IMR-90 (cell line): ENCODE results near the gene UBR4. TPM values are rescaled to one million over a fixed set of nuclear protein-coding genes. Genes with fewer than 3 reads are reported as not detected.
"Not testable (repeated sequence)": the region's sequence is repeated elsewhere in the genome, so short reads cannot be mapped to it uniquely, and the experiment has no call there.

Experiments
- ATAC-seq: fragments of 200-7000 bp; cut with Tn5 transposase; 2 replicates; pipeline ENCODE4 v1.9.1; 2020; ENCODE audit warnings: low read depth, mild to moderate bottlenecking, moderate library complexity
- BruUV-seq: library from RNA; stranded (reverse); fragments of 400-500 nt; replicated peaks from 2 replicates; lab custom pipeline; 2021; lab: Mats Ljungman, UMichigan
- CTCF ChIA-PET: fragments of 300-600 bp; formaldehyde crosslinking; extraction: SDS; loops from one replicate; lab custom pipeline; 2021; ENCODE audit warnings: antibody characterized with exemption; lab: Yijun Ruan, JAX
- POLR2A ChIA-PET: fragments of 300-600 bp; sonication (Branson Sonifier 250); formaldehyde crosslinking; loops from one replicate; lab custom pipeline; 2022; ENCODE audit warnings: antibody characterized with exemption; ENCODE audit not compliant: unreplicated experiment; lab: Charles Lee
- DNase-seq: peaks from one replicate; pipeline ENCODE4 v3.0.0; 2013
- H2AFZ ChIP-seq: replicated peaks from 2 replicates; pipeline ENCODE3; 2013; ENCODE audit warnings: low read length, mild to moderate bottlenecking; ENCODE audit not compliant: poor library complexity
- H2AK5ac ChIP-seq: 2 replicates; pipeline ENCODE4 v1.6.1; 2013; ENCODE audit warnings: low read depth, low read length, inconsistent platforms
- H2AK9ac ChIP-seq: replicated peaks from 2 replicates; pipeline ENCODE3; 2013; ENCODE audit warnings: mild to moderate bottlenecking, low read depth, low read length, moderate library complexity; ENCODE audit not compliant: poor library complexity
- H2BK120ac ChIP-seq: 2 replicates; pipeline ENCODE4 v1.6.1; 2013; ENCODE audit warnings: low read depth, low read length, inconsistent platforms
- H2BK15ac ChIP-seq: 3 replicates; pipeline ENCODE4 v1.6.1; 2013; ENCODE audit warnings: low read depth, low read length, inconsistent platforms
- H2BK20ac ChIP-seq: 2 replicates; pipeline ENCODE4 v1.6.1; 2013; ENCODE audit warnings: low read depth, mild to moderate bottlenecking, inconsistent platforms, low read length, moderate library complexity
- H2BK5ac ChIP-seq: 2 replicates; pipeline ENCODE4 v1.6.1; 2013; ENCODE audit warnings: mild to moderate bottlenecking, low read depth, low read length, inconsistent platforms; ENCODE audit not compliant: poor library complexity, severe bottlenecking
- H3K14ac ChIP-seq: replicated peaks from 2 replicates; pipeline ENCODE4 v1.6.1; 2013; ENCODE audit warnings: low read depth, low read length, inconsistent platforms
- H3K18ac ChIP-seq: 2 replicates; pipeline ENCODE4 v1.6.1; 2013; ENCODE audit warnings: low read depth, low read length, control low read depth
- H3K23ac ChIP-seq: 2 replicates; pipeline ENCODE4 v1.6.1; 2013; ENCODE audit warnings: low read depth, low read length, inconsistent platforms
- H3K27ac ChIP-seq: 2 replicates; pipeline ENCODE4 v1.5.1; 2013; ENCODE audit warnings: mild to moderate bottlenecking, control low read depth, low read length; ENCODE audit not compliant: insufficient read depth
- H3K27me3 ChIP-seq: 2 replicates; pipeline ENCODE4 v1.6.1; 2013; ENCODE audit warnings: low read length; ENCODE audit not compliant: control insufficient read depth, insufficient read depth
- H3K36me3 ChIP-seq: 2 replicates; pipeline ENCODE4 v1.6.1; 2013; ENCODE audit warnings: low read length, mixed read lengths; ENCODE audit not compliant: control insufficient read depth, insufficient read depth
- H3K4ac ChIP-seq: 2 replicates; pipeline ENCODE4 v1.6.1; 2013; ENCODE audit warnings: low read depth, low read length, inconsistent platforms
- H3K4me1 ChIP-seq: 2 replicates; pipeline ENCODE4 v1.6.1; 2013; ENCODE audit warnings: low read length, mixed read lengths; ENCODE audit not compliant: control insufficient read depth, insufficient read depth
- H3K4me2 ChIP-seq: 2 replicates; pipeline ENCODE4 v1.6.1; 2013; ENCODE audit warnings: low read depth, mild to moderate bottlenecking, control low read depth, low read length, moderate library complexity
- H3K4me3 ChIP-seq: 2 replicates; pipeline ENCODE4 v1.5.1; 2013; ENCODE audit warnings: low read depth, mild to moderate bottlenecking, control low read depth, low read length, moderate library complexity; ENCODE audit not compliant: insufficient read depth
- H3K56ac ChIP-seq: 2 replicates; pipeline ENCODE4 v1.6.1; 2013; ENCODE audit warnings: low read length, inconsistent platforms; ENCODE audit not compliant: insufficient read depth; ENCODE audit errors: extremely low read depth
- H3K79me1 ChIP-seq, 2 experiments: 2 replicates each; pipeline ENCODE4 v1.6.1; 2013; ENCODE audit warnings: low read length in 2 of 2, inconsistent platforms in 1 of 2, low read depth in 1 of 2
- H3K9ac ChIP-seq: 2 replicates; pipeline ENCODE4 v1.6.1; 2013; ENCODE audit warnings: low read depth, low read length, control low read depth
- H3K9me1 ChIP-seq: 2 replicates; pipeline ENCODE4 v1.6.1; 2013; ENCODE audit warnings: low read length, inconsistent platforms; ENCODE audit not compliant: insufficient read depth
- H3K9me3 ChIP-seq: 2 replicates; pipeline ENCODE4 v1.6.1; 2013; ENCODE audit warnings: low read length; ENCODE audit not compliant: control insufficient read depth, insufficient read depth
- H4K20me1 ChIP-seq: 2 replicates; pipeline ENCODE4 v1.6.1; 2013; ENCODE audit warnings: low read length, inconsistent platforms; ENCODE audit not compliant: insufficient read depth
- H4K5ac ChIP-seq: 2 replicates; pipeline ENCODE4 v1.6.1; 2013; ENCODE audit warnings: mild to moderate bottlenecking, low read depth, low read length, control low read depth
- H4K8ac ChIP-seq, 2 experiments: 2 replicates each; pipeline ENCODE4 v1.6.1; 2013; ENCODE audit warnings: low read depth in 2 of 2, low read length in 2 of 2, control low read depth in 1 of 2, inconsistent platforms in 1 of 2
- H4K91ac ChIP-seq: 2 replicates; pipeline ENCODE4 v1.6.1; 2013; ENCODE audit warnings: low read depth, low read length, inconsistent platforms; ENCODE audit not compliant: insufficient read depth
- CEBPB ChIP-seq: IDR thresholded peaks from 2 replicates; pipeline ENCODE4 v1.6.1; 2012; ENCODE audit warnings: low read depth, low read length, improper control_type of control experiment
- CHD1 ChIP-seq: IDR thresholded peaks from 2 replicates; pipeline ENCODE4 v1.6.1; 2012; ENCODE audit warnings: low read depth, low read length, improper control_type of control experiment
- RAD21 ChIP-seq: IDR thresholded peaks from 2 replicates; pipeline ENCODE4 v1.6.1; 2012; ENCODE audit warnings: low read length, improper control_type of control experiment
- RCOR1 ChIP-seq: IDR thresholded peaks from 2 replicates; pipeline ENCODE4 v1.6.1; 2012; ENCODE audit warnings: mild to moderate bottlenecking, low read length, improper control_type of control experiment; ENCODE audit not compliant: insufficient replicate concordance
- RFX5 ChIP-seq: IDR thresholded peaks from 2 replicates; pipeline ENCODE4 v1.8.0; 2012; ENCODE audit warnings: low read depth, mild to moderate bottlenecking, low read length, moderate library complexity
- whole genome bisulfite sequencing, 2 experiments: methylation state at CpG; one replicate each; pipeline versions ENCODE4 v1.1.5 to v1.1.7; 2013; ENCODE audit warnings: missing lambda C conversion rate in 2 of 2; ENCODE audit not compliant: insufficient read length in 1 of 2; ENCODE audit errors: extremely low coverage in 2 of 2; 5-methylcytosine and 5-hydroxymethylcytosine counted together
- dilution Hi-C: fragments of 300-500 bp; cut with HindIII; formaldehyde crosslinking; loops from one replicate; pipeline ENCODE4 v1.14.3; 2018; ENCODE audit warnings: low sequenced_read_pairs; ENCODE audit not compliant: unreplicated experiment
- in situ Hi-C: fragments of 300-500 bp; cut with MboI; formaldehyde crosslinking; loops from 3 replicates; pipeline ENCODE4 v1.14.3; 2019; ENCODE audit warnings: low sequenced_read_pairs, inconsistent platforms, mixed read lengths
- intact Hi-C: fragments of 100-400 bp; cut with micrococcal nuclease; formaldehyde crosslinking; loops from 2 replicates; pipeline ENCODE4 v1.10.0; 2022
- polyA plus RNA-seq, 3 experiments: library from polyadenylated mRNA; depleted of rRNA; stranded (reverse); fragments of >200 nt; gene quantifications; 2 replicates each; pipeline ENCODE4 v1.2.3, GENCODE V29; 2012; ENCODE audit warnings: low replicate concordance in 1 of 3
- total RNA-seq: library from RNA; depleted of rRNA; stranded (reverse); fragments of >200 nt; gene quantifications from 2 replicates; pipeline ENCODE4 v1.2.3, GENCODE V29; 2012
- TF ChIP-seq, protein P1 (sequence below): fragments of 150-350 bp; IDR thresholded peaks from 2 replicates; pipeline ENCODE4 v1.6.1; 2017; ENCODE audit warnings: mild to moderate bottlenecking, antibody characterized with exemption, low read length, low read depth

UBR4 gene
- total and polyA plus RNA-seq, 2 of the 4 experiments (the other 2 are of a cell fraction) = 87.8 to 121 TPM

DNA sequence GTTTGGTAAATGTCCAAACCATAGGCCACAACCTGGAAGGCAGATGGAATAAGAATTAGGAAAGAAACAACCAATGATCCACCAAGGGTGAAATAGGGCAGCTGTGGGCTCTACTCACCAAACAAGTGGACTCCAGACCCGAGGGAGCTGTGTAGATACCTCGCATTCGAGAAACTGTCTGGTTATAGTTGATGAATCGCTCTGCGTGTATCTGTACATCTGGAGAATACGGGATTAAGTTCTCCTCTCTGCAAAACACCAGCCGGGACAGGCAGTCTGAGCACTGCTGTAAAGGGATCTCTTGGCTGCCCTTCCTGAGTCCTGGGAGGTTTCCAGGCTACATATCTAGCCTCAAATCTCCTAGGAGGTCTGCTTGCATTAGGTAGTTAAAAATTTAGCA lies 9.4 kb upstream of the UBR4 start:
- Histone ChIP-seq H3K18ac (no peak overlapping the region), H3K79me1 (peaks cover 28 to 47% of the 10 kb centered on the region in 2 experiments), H3K9ac (no peak overlapping the region), H2BK5ac (no peak overlapping the region), H3K27ac (no peak overlapping the region), H3K4me3 (no peak overlapping the region), H4K8ac (no peak overlapping the region), H4K5ac (no peak overlapping the region), H3K27me3 (no peaks in the 10 kb centered on the region), H2BK15ac (no peak overlapping the region), H3K4ac (no peak overlapping the region), H3K9me3 (no peaks in the 10 kb centered on the region), H2BK120ac (no peak overlapping the region), H2AK9ac (no peak overlapping the region), H3K23ac (no peak overlapping the region), H3K56ac (no peak overlapping the region), H3K36me3 (peaks cover 49% of the 10 kb centered on the region), H3K9me1 (0 out of 2 replicates have a peak, but pooled peaks cover under 1% of the 10 kb centered on the region), H3K14ac (no peak overlapping the region), H2AFZ (no peak overlapping the region), H2BK20ac (no peak overlapping the region), H4K20me1 (peaks cover 9% of the 10 kb centered on the region; the same call in 1 of the 2 replicates), H4K91ac (no peak overlapping the region), H3K4me1 (peaks cover 2% of the 10 kb centered on the region; the same call in 1 of the 2 replicates), H3K4me2 (no peak overlapping the region), H2AK5ac (no peak overlapping the region)
- intact Hi-C loops (no loop called here), in situ Hi-C loops (no loop called here), dilution Hi-C loops (no loop called here)
- no peak for DNase-seq
- CTCF ChIA-PET = no interaction called here
- no TSS peak for BruUV-seq
- POLR2A ChIA-PET = interaction anchor here (0.9 kb wide), 1 partner anchor 22 kb away, joined by 3 read pairs; no protein-coding TSS in a partner anchor
- ATAC-seq = no peak
- TF ChIP-seq CEBPB (no peak), CHD1 (no peak), RAD21 (no peak), RFX5 (no peak), RCOR1 (no peak)
- TF ChIP-seq, protein P1, sequence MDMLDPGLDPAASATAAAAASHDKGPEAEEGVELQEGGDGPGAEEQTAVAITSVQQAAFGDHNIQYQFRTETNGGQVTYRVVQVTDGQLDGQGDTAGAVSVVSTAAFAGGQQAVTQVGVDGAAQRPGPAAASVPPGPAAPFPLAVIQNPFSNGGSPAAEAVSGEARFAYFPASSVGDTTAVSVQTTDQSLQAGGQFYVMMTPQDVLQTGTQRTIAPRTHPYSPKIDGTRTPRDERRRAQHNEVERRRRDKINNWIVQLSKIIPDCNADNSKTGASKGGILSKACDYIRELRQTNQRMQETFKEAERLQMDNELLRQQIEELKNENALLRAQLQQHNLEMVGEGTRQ = no peak
- 100% methylated on average over 1 of the region's 7 CpGs; no CpG with 5 or more reads in 1 of the 2 experiments for WGBS, 2 experiments

DNA sequence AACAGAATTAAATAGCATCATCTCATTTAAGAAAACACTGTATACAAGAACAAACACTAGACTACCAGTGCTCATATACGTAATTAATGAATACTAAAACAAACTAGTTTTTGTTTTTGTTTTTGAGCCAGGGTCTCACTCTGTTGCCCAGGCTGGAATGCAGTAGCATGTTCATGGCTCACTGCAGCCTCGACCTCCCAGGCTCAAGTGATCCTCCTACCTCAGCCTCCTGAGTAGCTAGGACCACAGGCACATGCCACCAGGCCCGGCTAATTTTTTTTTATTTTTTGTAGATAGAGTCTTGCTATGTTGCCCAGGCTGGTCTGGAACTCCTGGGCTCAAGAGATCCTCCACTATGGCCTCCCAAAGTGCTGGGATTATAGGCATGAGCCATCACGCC lies 6.5 kb upstream of the UBR4 start:
- H2AFZ ChIP-seq, H2AK5ac ChIP-seq, BruUV-seq, H2BK5ac ChIP-seq, H4K8ac ChIP-seq, H2BK15ac ChIP-seq, H2BK20ac ChIP-seq, H3K23ac ChIP-seq, H4K5ac ChIP-seq, H3K56ac ChIP-seq, H3K4me1 ChIP-seq, H3K18ac ChIP-seq, ATAC-seq, H2AK9ac ChIP-seq, H3K9ac ChIP-seq, dilution Hi-C loops, H4K20me1 ChIP-seq, in situ Hi-C loops, H3K27ac ChIP-seq, H4K91ac ChIP-seq, H3K4me2 ChIP-seq, H3K27me3 ChIP-seq, H2BK120ac ChIP-seq, H3K4ac ChIP-seq, H3K14ac ChIP-seq, DNase-seq, H3K4me3 ChIP-seq, intact Hi-C loops, H3K9me1 ChIP-seq, H3K9me3 ChIP-seq, POLR2A ChIA-PET: not testable (repeated sequence)
- Histone ChIP-seq H3K79me1 (peaks cover 28 to 48% of the 10 kb centered on the region in 2 experiments), H3K36me3 (peaks cover 27% of the 10 kb centered on the region)
- no CpG with 5 or more reads among the region's 4 CpGs for WGBS, 2 experiments
- CTCF ChIA-PET = interaction anchor here (0.9 kb wide), 1 partner anchor 25 kb away, joined by 3 read pairs; no protein-coding TSS in a partner anchor
